Measurements from ENCODE around the gene PAM16. TPM values are rescaled to one million over a fixed set of nuclear protein-coding genes. Genes with fewer than 3 reads are reported as not detected.

Gene PAM16
- total RNA-seq, 8 experiments from 2014 or later, result 52.1 to 82.1 (median 66.8) TPM

DNA sequence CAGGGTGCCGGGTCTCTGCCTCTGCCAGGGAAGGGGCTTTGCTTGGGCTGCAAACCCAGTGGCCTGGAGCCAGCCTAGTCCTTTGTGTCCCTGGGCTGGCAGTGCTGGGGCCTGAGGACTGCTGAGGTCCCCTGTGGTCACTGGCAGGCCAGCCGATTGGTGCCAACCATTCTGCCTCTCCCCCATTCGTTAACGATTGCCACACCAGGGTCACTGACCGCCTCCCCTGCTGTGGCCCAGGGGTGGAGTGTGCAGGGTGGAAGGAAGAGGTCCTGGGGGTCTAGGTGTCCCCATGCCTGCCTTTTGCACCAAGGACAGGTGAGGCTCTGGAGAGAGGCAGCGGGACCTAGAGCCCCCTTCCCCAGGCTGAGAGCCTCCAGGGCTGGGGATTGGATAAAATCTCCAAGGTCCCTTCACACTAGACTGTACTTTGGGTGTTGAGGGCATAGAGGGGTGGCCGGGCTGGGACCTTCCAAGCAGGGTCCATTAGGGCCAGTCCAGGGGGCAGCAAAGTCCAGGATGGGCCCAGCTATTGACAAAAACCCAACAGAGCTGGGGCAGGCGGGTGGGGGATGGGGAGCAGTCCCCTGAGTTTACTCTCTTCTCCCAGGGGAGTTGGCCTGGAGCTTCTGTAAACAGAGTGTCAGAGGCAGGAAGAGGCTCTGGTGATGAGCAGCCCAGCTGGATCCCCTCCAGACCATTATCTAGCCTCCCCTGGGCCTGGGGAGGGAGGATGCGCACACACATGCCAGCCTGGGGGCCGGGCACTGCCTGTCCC, 21.6 kb upstream of the PAM16 start:
- ATAC-seq (replicated peaks in 6 of 8), result peak in 3 of 8 experiments; percentile 6 to 42 (median 6)
- peaks cover 28 to 41% of the 10 kb centered on the region in 2 donors for H3K4me1 ChIP-seq (replicated peaks in 1 of 2)
- no peak overlapping the region for H3K27ac ChIP-seq
- H3K4me3 ChIP-seq, result peak overlapping the region in 3 of 5 donors; percentile 42 to 57 (median 46)
- in situ Hi-C loops (cut with MboI; ENCODE audit: low pct_unique_long_range_greater_than_20kb in 2 of 9, low sequenced_read_pairs in 9 of 9, unreplicated experiment in 9 of 9), result no loop called here
- 0 to 100% (median 70%) methylated on average over 1 to 3 of the region's 10 CpGs; no CpG with 5 or more reads in 7 of the 10 experiments for WGBS, 10 experiments

DNA sequence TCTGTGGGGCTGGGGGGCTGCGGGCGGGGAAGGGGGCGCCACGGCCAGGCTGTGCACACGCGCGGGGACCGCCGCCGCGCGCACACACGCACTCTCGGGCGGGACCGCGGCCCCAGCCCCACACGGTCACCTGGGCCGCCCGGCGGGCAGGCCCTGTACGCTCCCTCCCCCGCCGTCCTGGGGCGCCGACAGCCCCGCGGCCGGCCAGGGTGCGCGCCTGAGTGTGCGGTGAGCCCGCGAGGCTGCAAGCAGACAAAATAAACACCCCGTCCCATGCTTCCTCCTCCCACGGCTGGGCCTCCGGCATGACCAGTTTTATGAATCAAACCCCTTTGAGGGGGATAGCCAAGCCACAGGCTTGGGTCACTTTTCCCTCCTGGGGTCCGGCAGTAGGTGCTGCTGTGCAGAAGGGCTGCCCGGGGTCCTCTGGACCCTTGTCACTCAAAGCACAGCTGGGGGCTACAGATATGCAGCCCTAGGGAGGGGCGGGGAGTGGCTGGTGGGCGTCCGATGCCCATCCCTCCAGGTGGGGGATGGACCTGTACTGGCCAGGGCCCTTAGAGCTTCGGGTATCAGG, 21.0 kb upstream of the PAM16 start:
- H3K27ac ChIP-seq, result no peak overlapping the region

DNA sequence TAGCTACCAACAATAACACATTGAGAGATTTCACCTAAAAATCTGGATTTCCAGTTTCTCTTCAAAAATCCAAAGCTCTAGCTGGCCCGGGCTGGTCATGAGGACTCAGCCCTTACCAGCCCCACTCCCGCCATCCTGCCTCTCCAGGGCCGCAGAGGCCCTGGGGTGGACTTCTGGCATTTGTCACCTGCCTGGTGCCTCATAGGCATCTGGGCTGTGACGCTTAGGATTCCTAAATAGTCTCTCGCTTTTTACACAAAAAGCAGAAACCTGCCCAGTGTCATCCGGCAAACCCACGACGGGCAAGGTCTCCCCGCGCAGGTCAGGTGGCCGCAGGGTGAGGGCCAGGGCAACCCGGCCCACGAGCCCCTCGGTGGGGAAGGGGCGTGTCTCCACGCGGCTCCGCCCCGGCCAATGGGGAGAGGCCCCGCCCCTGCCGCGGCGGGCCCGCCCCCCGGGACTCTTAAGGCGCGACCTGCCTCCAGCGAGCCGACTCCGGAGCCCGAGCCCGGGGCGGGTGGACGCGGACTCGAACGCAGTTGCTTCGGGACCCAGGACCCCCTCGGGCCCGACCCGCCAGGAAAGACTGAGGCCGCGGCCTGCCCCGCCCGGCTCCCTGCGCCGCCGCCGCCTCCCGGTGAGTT, 20.4 kb upstream of the PAM16 start, which contains the start of gene VASN:
Gene VASN, plus strand, starts transcription at position 492 of the 644 bp plus-strand sequence. CDS start 9,030 bp downstream, outside the sequence.
- peak within 1 kb of the TSS; percentile 42 to 57 (median 46) for H3K4me3 ChIP-seq
- in situ Hi-C loops (cut with MboI; ENCODE audit: low pct_unique_long_range_greater_than_20kb in 2 of 9, low sequenced_read_pairs in 9 of 9, unreplicated experiment in 9 of 9), result no loop called here
- no peak within 1 kb of the TSS for H3K27ac ChIP-seq
- H3K4me1 ChIP-seq (replicated peaks in 1 of 2), result peaks cover 28 to 40% of the 10 kb centered on the region in 2 donors
- WGBS, 10 experiments, result 0 to 58% (median 28%) methylated on average over 1 to 3 of the region's 50 CpGs; no CpG with 5 or more reads in 6 of the 10 experiments
- ATAC-seq (replicated peaks in 6 of 8), result peak; percentile 25 to 82 (median 68)

More for the DNA sequence above, 21.0 kb upstream of the PAM16 start:
- WGBS, 10 experiments, result 0% methylated on average over 3 of the region's 43 CpGs; no CpG with 5 or more reads in 9 of the 10 experiments
- in situ Hi-C loops (cut with MboI; ENCODE audit: low pct_unique_long_range_greater_than_20kb in 2 of 9, low sequenced_read_pairs in 9 of 9, unreplicated experiment in 9 of 9), result no loop called here
- Histone ChIP-seq H3K4me3 (peak overlapping the region; percentile 42 to 57 (median 46)), H3K4me1 (replicated peaks in 1 of 2) (peaks cover 28 to 40% of the 10 kb centered on the region in 2 donors)
- ATAC-seq (replicated peaks in 6 of 8), result peak; percentile 1 to 51 (median 38)

GRCh38 chr16:4370570-4371356, 19.6 kb upstream of the PAM16 start:
- peak in 2 of 8 experiments; percentile 2 to 3 for ATAC-seq (replicated peaks in 6 of 8)
- Histone ChIP-seq H3K4me1 (replicated peaks in 1 of 2) (peaks cover 28 to 40% of the 10 kb centered on the region in 2 donors), H3K27ac (no peak overlapping the region), H3K4me3 (peak overlapping the region in 1 of 5 donors; percentile 46)
- in situ Hi-C loops (cut with MboI; ENCODE audit: low pct_unique_long_range_greater_than_20kb in 2 of 9, low sequenced_read_pairs in 9 of 9, unreplicated experiment in 9 of 9), result no loop called here
- WGBS, 10 experiments, result 43 to 80% (median 60%) methylated on average over 1 to 6 of the region's 14 CpGs; no CpG with 5 or more reads in 5 of the 10 experiments

GRCh38 chr16:4370151-4370550, 19.0 kb upstream of the PAM16 start:
- WGBS, 10 experiments, result 86 to 100% (median 94%) methylated on average over 1 to 2 of the region's 3 CpGs; no CpG with 5 or more reads in 7 of the 10 experiments
- in situ Hi-C loops (cut with MboI; ENCODE audit: low pct_unique_long_range_greater_than_20kb in 2 of 9, low sequenced_read_pairs in 9 of 9, unreplicated experiment in 9 of 9), result no loop called here

GRCh38 chr16:4369007-4369733, 18.0 kb upstream of the PAM16 start:
- Histone ChIP-seq H3K4me1 (replicated peaks in 1 of 2) (peaks cover 23 to 29% of the 10 kb centered on the region in 2 donors), H3K27ac (no peak overlapping the region), H3K4me3 (no peak overlapping the region)
- in situ Hi-C loops (cut with MboI; ENCODE audit: low pct_unique_long_range_greater_than_20kb in 2 of 9, low sequenced_read_pairs in 9 of 9, unreplicated experiment in 9 of 9), result no loop called here
- no peak for ATAC-seq (replicated peaks in 6 of 8)
- WGBS, 10 experiments, result 70 to 100% (median 80%) methylated on average over 1 to 4 of the region's 13 CpGs; no CpG with 5 or more reads in 6 of the 10 experiments

More at GRCh38 chr16:4370151-4370550, 19.0 kb upstream of the PAM16 start:
- no peak for ATAC-seq (replicated peaks in 6 of 8)
- Histone ChIP-seq H3K27ac (no peak overlapping the region), H3K4me3 (no peak overlapping the region), H3K4me1 (replicated peaks in 1 of 2) (peaks cover 28 to 39% of the 10 kb centered on the region in 2 donors)

DNA sequence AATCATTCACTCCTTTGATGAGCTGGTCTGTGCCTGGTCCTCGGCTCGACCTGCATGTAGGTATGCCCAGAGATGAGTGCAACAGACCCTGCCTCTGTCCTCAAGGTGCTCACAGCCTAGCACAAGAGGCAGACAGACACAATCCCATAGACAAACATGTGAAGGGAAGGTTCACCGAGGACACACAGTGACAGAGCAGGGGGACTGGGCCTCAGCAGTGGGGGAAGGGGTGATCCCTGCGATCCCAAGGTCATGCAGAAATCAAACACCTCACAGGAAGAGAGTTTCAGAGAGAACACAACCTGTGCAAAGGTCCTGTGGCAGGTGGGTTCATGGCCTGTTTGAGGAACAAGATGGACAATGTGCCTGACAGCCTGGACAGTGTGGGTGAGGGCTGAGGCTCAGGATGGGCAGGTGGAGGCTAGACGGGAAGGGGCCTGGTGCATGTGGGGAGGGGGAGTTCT, 16.3 kb upstream of the PAM16 start:
- Histone ChIP-seq H3K4me1 (replicated peaks in 1 of 2) (peaks cover 7 to 12% of the 10 kb centered on the region in 2 donors), H3K27ac (no peak overlapping the region), H3K4me3 (no peak overlapping the region)
- ATAC-seq (replicated peaks in 6 of 8), result no peak
- 96 to 100% (median 100%) methylated on average over 1 to 4 of the region's 5 CpGs; no CpG with 5 or more reads in 5 of the 10 experiments for WGBS, 10 experiments
- in situ Hi-C loops (cut with MboI; ENCODE audit: low pct_unique_long_range_greater_than_20kb in 2 of 9, low sequenced_read_pairs in 9 of 9, unreplicated experiment in 9 of 9), result no loop called here

DNA sequence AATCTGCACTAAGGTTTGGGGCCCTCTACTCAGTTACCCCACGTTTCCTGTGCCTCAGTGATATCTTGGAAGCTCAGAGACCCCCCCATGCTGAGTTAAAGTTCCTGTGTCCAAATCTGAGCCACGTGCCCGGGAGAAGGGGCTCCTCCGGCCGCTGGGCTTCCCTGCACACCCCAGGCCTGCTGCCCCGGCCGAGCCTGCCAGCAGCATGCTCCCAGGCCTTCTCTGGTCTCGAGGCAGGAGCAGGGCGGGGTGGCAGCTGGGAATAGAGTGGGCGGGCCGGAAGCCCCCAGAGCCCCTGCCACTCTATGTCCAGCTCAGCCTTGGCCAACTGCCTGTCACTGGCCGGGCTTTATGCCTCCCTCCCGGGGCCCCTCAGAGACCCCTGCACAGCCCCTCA, 14.9 kb upstream of the PAM16 start:
- no peak overlapping the region for H3K4me3 ChIP-seq
- WGBS, 10 experiments, result 60% methylated on average over 2 of the region's 13 CpGs; no CpG with 5 or more reads in 9 of the 10 experiments
- H3K4me1 ChIP-seq (replicated peaks in 1 of 2), result peaks cover 0 to 3% of the 10 kb centered on the region in 2 donors
- no peak for ATAC-seq (replicated peaks in 6 of 8)
- in situ Hi-C loops (cut with MboI; ENCODE audit: low pct_unique_long_range_greater_than_20kb in 2 of 9, low sequenced_read_pairs in 9 of 9, unreplicated experiment in 9 of 9), result no loop called here
- H3K27ac ChIP-seq, result no peak overlapping the region

GRCh38 chr16:4365615-4366014, 14.5 kb upstream of the PAM16 start:
- Histone ChIP-seq H3K4me3 (no peak overlapping the region), H3K4me1 (replicated peaks in 1 of 2) (no peaks in the 10 kb centered on the region), H3K27ac (no peak overlapping the region)
- in situ Hi-C loops (cut with MboI; ENCODE audit: low pct_unique_long_range_greater_than_20kb in 2 of 9, low sequenced_read_pairs in 9 of 9, unreplicated experiment in 9 of 9), result no loop called here
- WGBS, 10 experiments, result 60% methylated on average over 1 of the region's 12 CpGs; no CpG with 5 or more reads in 9 of the 10 experiments
- ATAC-seq (replicated peaks in 6 of 8), result no peak

DNA sequence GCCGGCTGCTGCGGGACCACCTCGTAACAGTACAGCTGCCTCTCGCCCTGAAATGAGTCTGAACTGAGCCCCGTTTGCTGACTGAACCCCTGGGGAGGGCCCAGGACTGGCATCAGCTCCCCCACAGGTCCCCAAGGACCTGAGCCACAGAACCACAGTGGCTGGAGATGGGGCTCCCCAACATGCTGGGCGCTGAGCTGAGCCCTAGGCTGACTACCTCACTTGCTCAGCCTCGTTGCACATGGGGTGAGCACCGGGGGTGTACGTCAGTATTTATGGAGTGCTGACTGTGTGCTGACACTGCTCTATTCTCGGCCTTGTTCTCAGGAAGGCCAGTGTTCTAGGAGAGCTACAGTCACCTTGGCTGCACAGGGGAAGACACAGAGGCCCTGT, 13.9 kb upstream of the PAM16 start:
- H3K27ac ChIP-seq, result no peak overlapping the region

DNA sequence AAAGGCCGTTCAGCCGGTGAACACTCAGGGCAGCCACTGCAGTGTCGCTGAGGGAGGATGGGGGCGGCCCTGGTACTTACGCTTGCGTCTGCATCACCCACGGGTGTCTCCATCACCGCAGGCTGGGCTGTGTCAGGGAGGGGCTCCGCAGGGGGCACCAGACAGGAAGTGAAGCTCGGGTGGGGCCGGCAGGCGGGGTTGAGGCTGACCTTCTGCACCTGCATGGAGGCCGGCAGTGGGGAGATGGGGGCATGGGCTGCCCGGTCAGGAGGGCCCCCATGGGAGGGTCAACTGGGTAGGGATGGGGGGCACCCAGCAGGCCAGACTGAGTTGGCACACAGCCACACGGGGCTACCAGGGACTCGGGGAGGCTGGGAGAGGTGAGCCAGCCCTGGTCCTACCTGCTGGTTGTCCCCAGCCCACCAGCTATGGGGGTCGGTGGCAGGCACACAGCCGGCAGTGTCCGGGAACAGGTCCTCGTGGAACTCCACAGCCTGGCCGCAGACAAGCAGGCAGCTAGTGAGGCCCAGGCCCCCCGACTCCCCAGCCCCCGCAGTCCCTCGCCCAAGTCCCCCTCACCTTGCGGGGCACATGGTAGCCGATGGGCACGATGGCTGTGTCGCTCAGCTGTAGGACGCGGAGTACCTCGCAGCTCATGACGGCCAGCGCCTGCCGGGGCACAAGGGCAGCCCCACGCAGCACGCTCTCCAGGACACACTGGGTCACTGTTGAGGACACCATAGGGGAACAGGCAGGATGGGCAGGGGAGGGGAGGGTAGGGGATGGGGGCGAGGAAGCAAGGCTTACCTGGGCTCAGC, 13.3 kb upstream of the PAM16 start:
- in situ Hi-C loops (cut with MboI; ENCODE audit: low pct_unique_long_range_greater_than_20kb in 2 of 9, low sequenced_read_pairs in 9 of 9, unreplicated experiment in 9 of 9), result no loop called here
- Histone ChIP-seq H3K4me3 (no peak overlapping the region), H3K4me1 (replicated peaks in 1 of 2) (no peaks in the 10 kb centered on the region), H3K27ac (no peak overlapping the region)
- 80% methylated on average over 1 of the region's 37 CpGs; no CpG with 5 or more reads in 9 of the 10 experiments for WGBS, 10 experiments
- ATAC-seq (replicated peaks in 6 of 8), result no peak

More for the DNA sequence above, 13.9 kb upstream of the PAM16 start:
- in situ Hi-C loops (cut with MboI; ENCODE audit: low pct_unique_long_range_greater_than_20kb in 2 of 9, low sequenced_read_pairs in 9 of 9, unreplicated experiment in 9 of 9), result no loop called here
- no peaks in the 10 kb centered on the region for H3K4me1 ChIP-seq (replicated peaks in 1 of 2)
- H3K4me3 ChIP-seq, result no peak overlapping the region
- 69 to 100% (median 90%) methylated on average over 1 to 3 of the region's 10 CpGs; no CpG with 5 or more reads in 6 of the 10 experiments for WGBS, 10 experiments
- ATAC-seq (replicated peaks in 6 of 8), result no peak
